NT2/D1 (cell line): ENCODE data around the gene PLCB1.
"Not testable (repeated sequence)": the region's sequence is repeated elsewhere in the genome, so short reads cannot be mapped to it uniquely, and the experiment has no call there.

Experiments
- DNase-seq: peaks from one replicate; pipeline ENCODE4 v3.0.0-alpha.2; 2011; ENCODE audit warnings: low read depth, low spot score
- H3K27me3 ChIP-seq: 2 replicates; pipeline ENCODE4 v1.6.0; 2011; ENCODE audit warnings: mild to moderate bottlenecking; ENCODE audit not compliant: insufficient read length, insufficient read depth
- H3K36me3 ChIP-seq: 2 replicates; pipeline ENCODE4 v1.6.1; 2011; ENCODE audit warnings: mild to moderate bottlenecking, low read length, mixed read lengths; ENCODE audit not compliant: insufficient read depth, insufficient read length
- H3K4me1 ChIP-seq: 2 replicates; pipeline ENCODE4 v1.5.1; 2011; ENCODE audit not compliant: insufficient read depth, insufficient read length
- H3K4me3 ChIP-seq: 2 replicates; pipeline ENCODE4 v1.5.1; 2011; ENCODE audit warnings: low read depth; ENCODE audit not compliant: insufficient read length
- H3K9ac ChIP-seq: 2 replicates; pipeline ENCODE4 v1.6.0; 2011; ENCODE audit warnings: low read depth; ENCODE audit not compliant: insufficient read length
- H3K9me3 ChIP-seq: 2 replicates; pipeline ENCODE4 v1.5.1; 2011; ENCODE audit warnings: mild to moderate bottlenecking, low read length; ENCODE audit not compliant: insufficient read depth
- SUZ12 ChIP-seq: IDR thresholded peaks from 2 replicates; pipeline ENCODE4 v1.6.1; 2011; ENCODE audit not compliant: insufficient read length, insufficient read depth; ENCODE audit errors: extremely low read depth
- YY1 ChIP-seq: IDR thresholded peaks from 2 replicates; pipeline ENCODE4 v1.6.1; 2011; ENCODE audit not compliant: insufficient read length, insufficient read depth
- ZNF274 ChIP-seq: IDR thresholded peaks from 2 replicates; pipeline ENCODE4 v1.6.1; 2011; ENCODE audit warnings: mild to moderate bottlenecking, low read depth, low read length

PLCB1 gene

GRCh38 chr20:8372824-8373380 lies 240.8 kb downstream of the PLCB1 start:
- H3K27me3 ChIP-seq, result no peaks in the 10 kb centered on the region
- H3K9ac ChIP-seq, result no peak overlapping the region
- TF ChIP-seq YY1 (no peak), ZNF274 (no peak), SUZ12 (no peak)
- DNase-seq, result no peak
- no peaks in the 10 kb centered on the region for H3K9me3 ChIP-seq
- H3K4me3 ChIP-seq, result no peak overlapping the region
- H3K4me1 ChIP-seq, result no peaks in the 10 kb centered on the region
- H3K36me3 ChIP-seq, result no peaks in the 10 kb centered on the region

- Histone ChIP-seq H3K9ac (no peak overlapping the region), H3K9me3 (no peaks in the 10 kb centered on the region), H3K4me3 (no peak overlapping the region), H3K36me3 (no peaks in the 10 kb centered on the region), H3K27me3 (no peaks in the 10 kb centered on the region), H3K4me1 (no peaks in the 10 kb centered on the region)
- TF ChIP-seq SUZ12, result no peak
- TF ChIP-seq ZNF274, result no peak
- no peak for TF ChIP-seq YY1
- DNase-seq, result no peak
Measured at GRCh38 chr20:8373579-8373978, 241.5 kb downstream of the PLCB1 start.

- Histone ChIP-seq H3K9me3 (no peaks in the 10 kb centered on the region), H3K27me3 (no peaks in the 10 kb centered on the region), H3K4me1 (no peaks in the 10 kb centered on the region), H3K4me3 (no peak overlapping the region), H3K9ac (no peak overlapping the region), H3K36me3 (no peaks in the 10 kb centered on the region)
- DNase-seq, result no peak
- no peak for TF ChIP-seq ZNF274
- TF ChIP-seq SUZ12, result no peak
- no peak for TF ChIP-seq YY1
Measured at GRCh38 chr20:8375898-8376297, 243.8 kb downstream of the PLCB1 start.

- H3K4me3 ChIP-seq, result no peak overlapping the region
- no peak for DNase-seq
- no peaks in the 10 kb centered on the region for H3K36me3 ChIP-seq
- H3K27me3 ChIP-seq, result no peaks in the 10 kb centered on the region
- H3K9ac ChIP-seq, result no peak overlapping the region
- TF ChIP-seq SUZ12 (no peak), YY1 (no peak), ZNF274 (no peak)
- no peaks in the 10 kb centered on the region for H3K4me1 ChIP-seq
- H3K9me3 ChIP-seq, result no peaks in the 10 kb centered on the region
Measured at GRCh38 chr20:8376940-8377339, 244.9 kb downstream of the PLCB1 start.

- not testable (repeated sequence) for H3K9me3 ChIP-seq, H3K4me1 ChIP-seq, H3K27me3 ChIP-seq, DNase-seq, H3K9ac ChIP-seq, H3K36me3 ChIP-seq, H3K4me3 ChIP-seq
Measured at GRCh38 chr20:8379125-8379524, 247.1 kb downstream of the PLCB1 start.

- H3K4me1 ChIP-seq, result peaks cover 6% of the 10 kb centered on the region
- TF ChIP-seq ZNF274, result no peak
- no peak for TF ChIP-seq YY1
- H3K27me3 ChIP-seq, result no peaks in the 10 kb centered on the region
- no peaks in the 10 kb centered on the region for H3K36me3 ChIP-seq
- no peak overlapping the region for H3K4me3 ChIP-seq
- peak; percentile 74 for DNase-seq
- no peaks in the 10 kb centered on the region for H3K9me3 ChIP-seq
- no peak overlapping the region for H3K9ac ChIP-seq
Measured at GRCh38 chr20:8385247-8385646, 253.2 kb downstream of the PLCB1 start.

GRCh38 chr20:8386991-8387390 lies 254.9 kb downstream of the PLCB1 start:
- DNase-seq, result no peak
- TF ChIP-seq ZNF274 (no peak), SUZ12 (no peak), YY1 (no peak)
- H3K9ac ChIP-seq, result no peak overlapping the region

GRCh38 chr20:8388141-8388540 lies 256.1 kb downstream of the PLCB1 start:
- peaks cover 6% of the 10 kb centered on the region for H3K4me1 ChIP-seq
- no peak for TF ChIP-seq YY1
- TF ChIP-seq ZNF274, result no peak
- no peak for TF ChIP-seq SUZ12
- no peak overlapping the region for H3K4me3 ChIP-seq
- DNase-seq, result no peak
- H3K36me3 ChIP-seq, result no peaks in the 10 kb centered on the region
- H3K9me3 ChIP-seq, result no peaks in the 10 kb centered on the region
- no peaks in the 10 kb centered on the region for H3K27me3 ChIP-seq
- H3K9ac ChIP-seq, result no peak overlapping the region

More at GRCh38 chr20:8386991-8387390, 254.9 kb downstream of the PLCB1 start:
- Histone ChIP-seq H3K36me3 (no peaks in the 10 kb centered on the region), H3K4me1 (peaks cover 6% of the 10 kb centered on the region), H3K4me3 (no peak overlapping the region), H3K9me3 (no peaks in the 10 kb centered on the region), H3K27me3 (no peaks in the 10 kb centered on the region)
